ENCODE results near the gene APOBR. TPM values are rescaled to one million over a fixed set of nuclear protein-coding genes. Genes with fewer than 3 reads are reported as not detected.

APOBR gene
- total and polyA plus RNA-seq, 9 of the 15 experiments (the other 6 are each of a cell fraction or from before 2014, with no cell fraction given): 0.08 to 6.1 (median 2.8) TPM; not detected in 1

DNA sequence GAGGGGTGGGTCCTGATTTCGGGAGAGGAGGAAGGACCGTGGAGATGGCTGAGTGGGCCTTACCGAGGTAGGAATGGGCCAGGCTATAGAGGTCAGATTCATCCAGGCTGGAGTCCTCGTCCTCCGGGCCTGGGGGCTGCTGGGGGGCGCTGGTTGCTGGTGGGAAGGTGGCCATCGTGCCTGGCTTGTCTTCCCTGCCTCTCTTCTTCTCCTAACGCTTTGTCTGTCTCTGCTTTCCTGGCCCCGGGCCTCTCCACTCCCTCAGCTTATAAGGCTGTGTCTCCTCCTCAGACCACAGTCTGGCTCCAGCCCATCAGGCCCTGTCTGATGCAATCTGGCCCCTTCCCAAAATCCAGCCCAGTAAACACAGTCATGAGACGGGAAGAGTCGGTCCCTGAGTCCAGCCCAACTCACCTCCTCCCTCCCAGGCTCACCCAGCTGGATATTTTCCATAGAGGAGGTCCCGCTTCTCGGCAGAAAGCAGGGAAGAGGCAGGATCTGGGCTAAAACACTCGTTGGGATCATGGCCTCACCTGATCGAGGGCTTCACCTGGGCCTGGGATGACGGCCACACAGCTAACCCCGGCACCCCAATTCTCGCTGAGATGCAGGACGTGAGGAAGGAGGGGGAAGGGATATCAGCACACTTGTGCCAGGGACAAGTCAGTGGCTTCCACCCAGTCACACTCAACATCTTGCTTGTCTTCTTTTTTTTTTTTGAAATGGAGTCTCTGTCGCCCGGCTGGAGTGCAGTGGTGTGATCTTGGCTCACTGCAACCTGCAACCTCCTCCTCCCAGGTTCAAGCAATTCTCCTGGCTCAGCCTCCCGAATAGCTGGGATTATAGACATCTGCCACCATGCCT is 44.5 kb downstream of the APOBR start, which contains the start of gene NUPR1 (continued):
- no peak for TF ChIP-seq ZBTB1 (CRISPR knock-in tag; IDR thresholded peaks at IDR 0.05; ENCODE audit: borderline replicate concordance, low read depth)
- TF ChIP-seq CSDE1 (IDR thresholded peaks at IDR 0.05): no peak
- TF ChIP-seq MYNN (IDR thresholded peaks at IDR 0.05): no peak
- TF ChIP-seq MYNN (CRISPR knock-in tag; IDR thresholded peaks at IDR 0.05): no peak
- peak; percentile 77 for TF ChIP-seq MEF2D (tag; conservative IDR thresholded peaks at IDR 0.05; ENCODE audit: low read depth)
- TF ChIP-seq ZNF133 (CRISPR knock-in tag; IDR thresholded peaks at IDR 0.05): no peak
- no peak for TF ChIP-seq HDAC3 (IDR thresholded peaks at IDR 0.05; ENCODE audit: borderline replicate concordance, partially characterized antibody)
- 0 out of 2 replicates have a peak, but pooled peaks have one; percentile 17 for TF ChIP-seq NFXL1 (CRISPR knock-in tag; IDR thresholded peaks at IDR 0.05)
- TF ChIP-seq, protein P1, sequence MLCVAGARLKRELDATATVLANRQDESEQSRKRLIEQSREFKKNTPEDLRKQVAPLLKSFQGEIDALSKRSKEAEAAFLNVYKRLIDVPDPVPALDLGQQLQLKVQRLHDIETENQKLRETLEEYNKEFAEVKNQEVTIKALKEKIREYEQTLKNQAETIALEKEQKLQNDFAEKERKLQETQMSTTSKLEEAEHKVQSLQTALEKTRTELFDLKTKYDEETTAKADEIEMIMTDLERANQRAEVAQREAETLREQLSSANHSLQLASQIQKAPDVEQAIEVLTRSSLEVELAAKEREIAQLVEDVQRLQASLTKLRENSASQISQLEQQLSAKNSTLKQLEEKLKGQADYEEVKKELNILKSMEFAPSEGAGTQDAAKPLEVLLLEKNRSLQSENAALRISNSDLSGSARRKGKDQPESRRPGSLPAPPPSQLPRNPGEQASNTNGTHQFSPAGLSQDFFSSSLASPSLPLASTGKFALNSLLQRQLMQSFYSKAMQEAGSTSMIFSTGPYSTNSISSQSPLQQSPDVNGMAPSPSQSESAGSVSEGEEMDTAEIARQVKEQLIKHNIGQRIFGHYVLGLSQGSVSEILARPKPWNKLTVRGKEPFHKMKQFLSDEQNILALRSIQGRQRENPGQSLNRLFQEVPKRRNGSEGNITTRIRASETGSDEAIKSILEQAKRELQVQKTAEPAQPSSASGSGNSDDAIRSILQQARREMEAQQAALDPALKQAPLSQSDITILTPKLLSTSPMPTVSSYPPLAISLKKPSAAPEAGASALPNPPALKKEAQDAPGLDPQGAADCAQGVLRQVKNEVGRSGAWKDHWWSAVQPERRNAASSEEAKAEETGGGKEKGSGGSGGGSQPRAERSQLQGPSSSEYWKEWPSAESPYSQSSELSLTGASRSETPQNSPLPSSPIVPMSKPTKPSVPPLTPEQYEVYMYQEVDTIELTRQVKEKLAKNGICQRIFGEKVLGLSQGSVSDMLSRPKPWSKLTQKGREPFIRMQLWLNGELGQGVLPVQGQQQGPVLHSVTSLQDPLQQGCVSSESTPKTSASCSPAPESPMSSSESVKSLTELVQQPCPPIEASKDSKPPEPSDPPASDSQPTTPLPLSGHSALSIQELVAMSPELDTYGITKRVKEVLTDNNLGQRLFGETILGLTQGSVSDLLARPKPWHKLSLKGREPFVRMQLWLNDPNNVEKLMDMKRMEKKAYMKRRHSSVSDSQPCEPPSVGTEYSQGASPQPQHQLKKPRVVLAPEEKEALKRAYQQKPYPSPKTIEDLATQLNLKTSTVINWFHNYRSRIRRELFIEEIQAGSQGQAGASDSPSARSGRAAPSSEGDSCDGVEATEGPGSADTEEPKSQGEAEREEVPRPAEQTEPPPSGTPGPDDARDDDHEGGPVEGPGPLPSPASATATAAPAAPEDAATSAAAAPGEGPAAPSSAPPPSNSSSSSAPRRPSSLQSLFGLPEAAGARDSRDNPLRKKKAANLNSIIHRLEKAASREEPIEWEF (CRISPR knock-in tag; IDR thresholded peaks at IDR 0.05): no peak
- TF ChIP-seq JUND (IDR thresholded peaks at IDR 0.05; ENCODE audit: borderline replicate concordance, low read depth, low read length): peak; percentile 47; the same call in 1 of the 2 replicates
- no peak; the same call in 2 of the 3 replicates for TF ChIP-seq JUND (tag; IDR thresholded peaks at IDR 0.05; ENCODE audit: borderline replicate concordance, low read depth, low read length)
- TF ChIP-seq ZKSCAN1 (IDR thresholded peaks at IDR 0.05; ENCODE audit: low read depth, low read length): no peak
- TF ChIP-seq ZNF197 (CRISPR knock-in tag; IDR thresholded peaks at IDR 0.05; ENCODE audit: low read depth): peak; percentile 48; the same call in 1 of the 2 replicates
- no peak for TF ChIP-seq LEF1 (IDR thresholded peaks at IDR 0.05)
- no peak for TF ChIP-seq ZNF224 (CRISPR knock-in tag; IDR thresholded peaks at IDR 0.05)
- TF ChIP-seq ETS2 (tag; IDR thresholded peaks at IDR 0.05; ENCODE audit: borderline replicate concordance, poor library complexity, severe bottlenecking): no peak
- TF ChIP-seq POLR2AphosphoS5 (IDR thresholded peaks at IDR 0.05; ENCODE audit: control insufficient read depth, insufficient read depth, low read depth, low read length): no peak
- TF ChIP-seq JUN (IDR thresholded peaks at IDR 0.05; ENCODE audit: borderline replicate concordance, low read depth, low read length): no peak
- TF ChIP-seq JUN (CRISPR knock-in tag; IDR thresholded peaks at IDR 0.05; ENCODE audit: borderline replicate concordance): no peak
- TF ChIP-seq CCAR2 (IDR thresholded peaks at IDR 0.05; ENCODE audit: low read depth, low read length): no peak
- TF ChIP-seq RB1 (IDR thresholded peaks at IDR 0.05; ENCODE audit: low read depth): no peak
- no peak for TF ChIP-seq ZNF274 (IDR thresholded peaks at IDR 0.05; ENCODE audit: borderline replicate concordance, low read depth, low read length)
- peak; percentile 57; the same call in 1 of the 2 replicates for TF ChIP-seq CTBP1 (IDR thresholded peaks at IDR 0.05; ENCODE audit: borderline replicate concordance)
- TF ChIP-seq ZNF347 (CRISPR knock-in tag; IDR thresholded peaks at IDR 0.05; ENCODE audit: low read depth): no peak
